ENCODE data around the gene ATP8B4.
"Not testable (repeated sequence)": the region's sequence is repeated elsewhere in the genome, so short reads cannot be mapped to it uniquely, and the experiment has no call there.

ATP8B4 gene

GRCh38 chr15:50017522-50017921 lies 101.5 kb downstream of the ATP8B4 start:
- DNase-seq (ENCODE audit: low spot score): peak; percentile 31

- DNase-seq (ENCODE audit: low spot score): no peak
These were observed 102.1 kb downstream of the ATP8B4 start for GRCh38 chr15:50016951-50017350.

GRCh38 chr15:50012790-50013189 lies 106.2 kb downstream of the ATP8B4 start:
- DNase-seq (ENCODE audit: low spot score): no peak

DNA sequence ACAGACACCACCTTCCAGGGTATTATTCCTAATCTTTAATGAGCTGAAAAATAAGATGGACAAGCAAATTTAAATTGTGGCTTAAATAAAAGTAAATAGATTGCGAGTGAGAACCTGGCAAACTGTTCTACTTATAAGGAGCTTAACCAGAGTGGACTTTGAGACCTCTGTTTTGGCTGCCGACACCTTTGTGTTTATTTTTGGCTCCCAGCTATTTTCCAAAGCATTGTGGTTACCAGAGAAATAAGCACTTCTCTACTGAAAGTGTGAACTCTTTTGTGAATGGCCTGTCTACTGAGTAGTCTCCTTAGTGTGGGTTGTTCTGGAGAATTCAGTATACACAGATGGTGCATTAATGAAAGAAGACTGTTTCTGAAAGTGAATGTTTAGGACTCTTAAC lies 109.4 kb downstream of the ATP8B4 start:
- no peak for DNase-seq (ENCODE audit: low spot score)

DNA sequence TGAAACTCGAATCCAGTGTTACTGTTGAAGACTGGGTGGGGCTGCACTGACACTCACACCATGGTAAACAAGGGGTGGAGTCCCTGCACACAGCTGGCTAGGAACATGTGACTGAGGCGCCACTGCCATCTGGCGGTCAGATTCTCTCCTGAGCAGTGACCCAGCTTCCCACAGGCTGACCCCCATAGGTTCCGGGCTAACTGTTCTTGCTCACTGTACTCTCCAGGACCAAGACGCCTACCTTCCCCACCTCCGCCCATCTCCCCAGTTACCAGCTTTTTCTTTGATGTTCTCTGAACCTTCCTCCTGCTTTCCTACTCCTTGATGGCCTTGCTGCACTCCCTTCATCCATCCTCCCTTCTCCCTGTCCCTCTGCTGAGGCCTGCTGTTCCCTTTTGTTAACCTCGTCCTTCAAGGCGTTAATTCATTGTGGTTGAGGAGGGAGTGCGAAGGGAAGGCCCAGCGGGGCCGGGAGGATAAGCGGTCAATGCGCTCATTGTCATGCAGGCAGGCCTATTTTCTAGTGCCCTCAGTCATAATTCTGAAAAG lies 115.2 kb downstream of the ATP8B4 start:
- peak; percentile 91 for DNase-seq (ENCODE audit: low spot score)

DNA sequence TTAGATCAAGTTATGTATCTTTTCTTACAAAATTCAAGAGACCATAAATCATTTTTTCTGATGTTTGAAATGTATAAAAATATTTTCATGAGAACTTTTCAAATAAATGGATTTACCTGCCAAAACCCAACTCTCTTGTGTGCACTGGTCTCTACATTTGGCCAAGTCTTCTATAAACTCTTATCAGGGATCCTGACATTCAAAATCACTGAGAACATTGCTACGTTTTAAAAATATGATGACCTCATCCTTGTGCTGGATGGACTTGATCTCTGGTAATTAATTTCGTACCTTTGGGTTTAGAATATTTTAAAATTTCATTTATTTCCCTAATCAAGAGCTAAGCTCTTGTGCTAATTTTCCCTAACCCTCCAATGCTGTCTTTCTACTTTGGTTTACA lies 127.4 kb downstream of the ATP8B4 start:
- no peak for DNase-seq (ENCODE audit: low spot score)

DNA sequence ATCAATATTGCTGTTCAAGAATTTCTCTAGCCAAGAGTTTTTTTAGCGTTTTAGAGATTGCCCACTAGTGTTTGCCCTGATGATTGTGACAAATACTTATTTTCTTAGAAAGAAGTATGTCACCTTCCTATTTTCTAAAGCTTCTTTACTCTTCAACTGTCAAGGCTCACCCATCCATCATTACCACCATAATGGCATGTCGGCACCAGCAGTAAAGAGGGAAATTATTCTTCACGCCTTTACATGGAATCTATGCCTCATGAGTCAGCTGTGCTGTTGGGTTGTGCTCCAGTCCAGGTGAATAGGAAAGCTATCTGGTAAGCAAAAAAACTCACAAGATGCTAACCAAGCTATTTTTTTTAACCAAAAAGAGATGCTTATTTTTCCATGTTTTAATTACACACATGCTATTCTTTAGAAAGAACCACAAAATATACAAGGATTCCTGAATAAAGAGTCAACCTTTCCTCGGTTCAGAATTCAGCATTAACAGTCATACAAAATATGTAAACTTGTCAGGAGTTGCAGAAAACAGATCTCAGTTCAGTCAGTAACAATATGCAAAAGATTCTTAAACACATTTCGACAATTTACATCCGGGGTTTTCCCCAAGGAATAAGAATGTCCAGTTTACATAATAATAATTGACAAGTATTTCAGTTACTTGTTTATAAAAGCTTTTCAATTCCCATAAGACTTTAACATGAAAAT lies 128.0 kb downstream of the ATP8B4 start:
- peak; percentile 24 for DNase-seq (ENCODE audit: low spot score)

DNA sequence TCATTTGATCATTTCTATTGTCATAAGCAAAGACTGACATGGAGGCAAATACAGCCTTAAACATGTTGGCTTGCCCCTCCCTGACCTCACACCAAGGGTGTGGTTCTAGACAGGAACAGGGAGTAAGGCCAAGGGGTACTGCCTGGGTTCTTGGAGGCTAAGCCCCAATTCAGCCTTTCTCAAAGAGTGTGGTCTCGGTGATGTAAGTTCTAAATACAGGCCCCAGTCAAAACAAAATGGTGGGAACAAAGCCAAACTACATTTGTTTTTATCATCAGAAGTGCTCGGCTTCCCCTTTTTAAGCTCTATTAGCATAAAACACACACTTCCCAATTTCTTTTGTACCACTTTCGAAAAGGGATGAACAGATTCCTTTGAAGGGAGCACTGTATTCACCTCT lies 129.5 kb downstream of the ATP8B4 start:
- no peak for DNase-seq (ENCODE audit: low spot score)

DNA sequence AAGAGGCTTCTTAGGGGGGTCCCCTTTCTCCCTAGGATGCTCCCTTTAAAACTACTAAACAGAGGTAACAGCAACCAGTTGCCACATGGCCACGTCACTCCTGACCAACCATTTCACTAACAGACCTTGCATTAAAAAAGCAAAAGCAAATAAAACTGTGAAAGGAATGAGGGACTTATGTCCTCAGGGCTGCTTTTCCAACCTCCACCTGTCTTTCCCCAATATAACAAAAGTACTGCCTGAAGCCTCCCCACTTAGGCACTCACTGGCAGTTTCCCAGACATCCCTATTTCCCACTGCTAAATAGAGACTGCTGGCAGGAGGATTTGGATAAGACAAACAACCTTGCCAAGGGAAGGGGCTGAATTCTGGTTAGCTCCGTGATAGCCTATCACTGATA lies 130.3 kb downstream of the ATP8B4 start:
- DNase-seq (ENCODE audit: low spot score): no peak

DNA sequence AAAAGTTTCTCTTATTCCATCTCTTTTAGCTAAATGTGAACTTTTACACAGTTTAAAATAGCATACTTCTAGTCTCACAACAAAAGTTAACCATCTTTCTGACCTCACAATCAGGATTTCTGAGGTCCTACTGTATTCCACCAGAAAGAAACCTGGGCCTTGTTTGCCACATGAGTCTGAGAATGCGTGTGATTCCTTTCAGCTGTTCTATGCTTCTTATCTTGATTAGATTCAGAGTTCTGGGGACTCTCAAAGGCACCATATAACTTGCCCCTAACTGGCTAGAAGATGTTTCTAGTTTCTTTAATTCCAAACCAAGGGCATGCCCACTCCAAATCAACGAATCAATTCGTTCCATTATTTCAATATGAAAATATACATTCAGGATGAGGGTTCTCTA lies 131.1 kb downstream of the ATP8B4 start:
- no peak for DNase-seq (ENCODE audit: low spot score)

DNA sequence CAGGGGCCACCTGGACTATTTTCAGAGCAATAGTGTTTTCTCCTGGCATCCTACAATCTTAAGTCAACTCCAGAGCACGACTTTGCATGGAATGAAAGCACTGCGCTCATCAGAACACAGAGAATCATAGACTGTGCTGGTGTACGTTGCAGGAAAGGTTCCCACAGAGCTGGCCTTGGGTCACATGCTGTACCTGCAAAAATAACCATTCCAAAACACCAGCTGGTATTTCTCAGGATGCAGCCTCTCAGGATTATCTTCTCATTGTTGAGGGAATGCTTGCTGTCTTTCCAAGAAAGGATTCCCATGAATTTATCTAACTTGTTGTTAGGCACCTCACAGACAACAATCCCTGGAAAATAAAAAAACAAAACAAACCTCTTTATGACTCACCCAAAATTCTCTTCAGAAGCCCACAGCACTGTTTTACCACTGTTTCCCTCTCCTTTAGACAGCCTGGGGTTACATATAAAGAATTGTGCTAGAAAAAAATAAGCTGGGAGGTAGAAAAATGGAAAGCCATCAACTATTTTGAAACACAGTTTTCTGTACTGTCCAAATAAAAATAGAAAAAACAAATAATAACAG lies 131.7 kb downstream of the ATP8B4 start:
- no peak for DNase-seq (ENCODE audit: low spot score)

DNA sequence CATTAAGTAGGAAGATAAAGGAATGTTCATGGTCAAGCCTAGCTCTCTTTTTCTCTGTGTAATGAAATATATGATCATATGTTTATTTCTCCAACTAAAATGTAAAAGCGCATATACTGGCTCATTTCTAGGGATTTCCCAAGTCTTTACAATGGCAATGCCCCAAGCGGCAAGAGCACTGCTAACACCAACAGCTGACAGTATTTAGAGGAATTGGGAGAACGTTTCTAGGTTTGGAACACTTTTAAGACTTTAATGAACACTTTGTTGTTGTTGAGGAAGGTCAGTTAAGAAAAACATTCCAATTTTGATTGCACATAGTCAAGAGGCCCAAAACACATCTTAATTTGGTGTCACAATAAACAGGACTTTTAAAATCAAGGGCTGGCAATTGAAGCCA lies 132.7 kb downstream of the ATP8B4 start:
- DNase-seq (ENCODE audit: low spot score): no peak

DNA sequence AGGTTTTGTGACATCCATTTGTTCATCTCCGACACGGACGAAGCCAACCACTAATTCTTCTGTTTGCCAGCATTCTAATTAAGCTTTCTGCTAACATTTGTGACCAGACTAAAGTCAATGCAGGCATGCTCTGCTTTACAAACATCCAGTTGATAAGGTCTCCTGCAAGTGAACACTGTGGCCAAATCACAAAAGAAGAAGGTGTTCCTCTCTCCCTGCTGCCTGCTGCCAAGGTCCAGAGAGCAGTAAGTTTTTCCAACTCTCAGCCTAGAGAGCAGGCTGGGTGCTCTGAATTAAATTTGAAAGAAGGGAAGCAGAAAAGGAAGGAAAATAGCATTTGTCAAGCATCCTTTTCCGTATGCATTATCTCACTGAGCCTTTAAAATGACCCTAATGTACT lies 133.6 kb downstream of the ATP8B4 start:
- no peak for DNase-seq (ENCODE audit: low spot score)

GRCh38 chr15:49984436-49984835 lies 134.6 kb downstream of the ATP8B4 start:
- no peak for DNase-seq (ENCODE audit: low spot score)

DNA sequence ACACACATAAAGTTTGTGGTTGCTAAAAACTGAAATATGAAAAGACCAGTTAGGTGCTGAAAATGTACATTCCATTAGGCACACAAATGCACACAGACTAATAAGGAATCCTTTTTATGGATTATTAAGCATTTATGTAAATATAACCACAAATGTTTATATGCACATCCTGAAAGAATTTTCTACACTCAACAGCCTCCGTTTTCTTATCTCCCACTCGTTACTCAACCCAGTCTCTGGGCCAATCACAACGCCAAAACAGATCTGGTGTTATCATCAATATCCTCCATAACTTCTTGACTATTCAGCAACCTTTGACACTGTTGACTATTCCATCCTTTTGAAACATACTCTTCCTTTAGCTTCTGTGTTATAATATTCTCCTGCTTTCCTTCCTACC lies 136.4 kb downstream of the ATP8B4 start:
- no peak for DNase-seq (ENCODE audit: low spot score)

- no peak for DNase-seq (ENCODE audit: low spot score)
These were observed 139.2 kb downstream of the ATP8B4 start for GRCh38 chr15:49979705-49980382.

DNA sequence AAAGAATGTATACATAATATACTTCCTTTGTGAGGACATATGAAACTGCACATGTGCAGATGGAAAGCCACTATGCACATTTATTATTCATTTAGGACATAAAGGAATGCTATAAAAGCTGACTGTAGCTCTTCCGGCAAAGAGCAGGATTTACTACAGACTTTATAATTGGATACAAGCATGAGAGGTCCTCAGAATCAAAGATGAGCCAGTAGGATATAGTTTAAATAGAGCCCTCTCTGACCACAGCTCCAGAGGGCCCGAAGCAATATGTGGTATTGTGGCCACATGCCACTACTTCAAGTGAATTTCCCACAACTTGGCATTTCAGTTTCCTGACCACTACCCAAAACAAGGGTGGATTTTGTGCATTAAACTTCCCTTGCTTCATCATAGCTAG lies 140.9 kb downstream of the ATP8B4 start:
- no peak for DNase-seq (ENCODE audit: low spot score)

GRCh38 chr15:49977306-49977705 lies 141.7 kb downstream of the ATP8B4 start:
- DNase-seq (ENCODE audit: low spot score): no peak

GRCh38 chr15:49964551-49964950 lies 154.5 kb downstream of the ATP8B4 start:
- no peak for DNase-seq (ENCODE audit: low spot score)

DNA sequence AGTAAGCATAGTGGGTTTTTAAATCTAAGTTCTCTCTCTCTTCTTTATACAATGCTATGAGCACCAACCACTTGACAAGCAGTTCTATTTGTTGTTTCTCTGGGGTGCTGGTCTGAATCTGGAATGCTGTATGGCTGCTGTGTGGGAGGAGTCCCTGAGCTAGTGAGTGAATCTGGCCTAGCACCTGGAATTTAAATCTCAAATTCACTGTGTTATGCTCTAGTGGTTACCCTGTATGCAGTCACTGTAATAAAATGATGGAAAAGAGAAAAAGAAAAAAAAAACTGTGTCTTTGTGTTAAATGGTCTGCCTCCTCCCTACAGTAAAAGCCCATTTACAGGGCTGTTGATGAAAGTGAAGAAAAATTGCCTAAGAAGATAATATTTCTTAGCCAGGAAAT lies 155.0 kb downstream of the ATP8B4 start:
- peak; percentile 5 for DNase-seq (ENCODE audit: low spot score)

DNA sequence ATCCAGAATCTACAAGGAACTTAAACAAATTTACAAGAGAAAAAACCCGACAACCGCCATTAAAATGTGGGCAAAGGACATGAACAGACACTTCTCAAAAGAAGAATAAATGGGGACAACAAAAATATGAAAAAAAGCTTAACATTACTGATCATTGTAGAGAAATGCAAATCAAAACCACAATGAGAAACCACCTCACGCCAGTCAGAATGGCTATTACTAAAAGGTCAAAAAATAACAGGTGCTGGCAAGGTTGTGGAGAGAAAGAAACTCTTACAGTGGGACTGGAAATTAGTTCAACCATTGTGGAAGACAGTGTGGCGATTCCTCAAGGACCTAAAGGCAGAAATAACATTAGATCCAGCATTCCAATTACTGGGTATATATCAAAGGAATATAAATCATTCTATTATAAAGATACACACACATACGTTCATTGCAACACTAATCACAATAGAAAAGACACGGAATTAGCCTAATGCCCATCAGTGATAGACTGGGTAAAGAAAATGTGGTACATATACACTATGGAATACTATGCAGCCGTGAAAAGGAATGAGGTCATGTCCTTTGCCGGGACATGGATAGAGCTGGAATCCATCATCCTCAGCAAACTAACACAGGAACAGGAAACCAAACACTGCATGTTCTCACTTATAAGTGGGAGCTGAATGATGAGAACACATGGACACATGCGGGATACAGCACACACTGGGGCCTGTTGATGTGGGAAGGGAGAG lies 155.8 kb downstream of the ATP8B4 start:
- not testable (repeated sequence) for DNase-seq (ENCODE audit: low spot score)

DNA sequence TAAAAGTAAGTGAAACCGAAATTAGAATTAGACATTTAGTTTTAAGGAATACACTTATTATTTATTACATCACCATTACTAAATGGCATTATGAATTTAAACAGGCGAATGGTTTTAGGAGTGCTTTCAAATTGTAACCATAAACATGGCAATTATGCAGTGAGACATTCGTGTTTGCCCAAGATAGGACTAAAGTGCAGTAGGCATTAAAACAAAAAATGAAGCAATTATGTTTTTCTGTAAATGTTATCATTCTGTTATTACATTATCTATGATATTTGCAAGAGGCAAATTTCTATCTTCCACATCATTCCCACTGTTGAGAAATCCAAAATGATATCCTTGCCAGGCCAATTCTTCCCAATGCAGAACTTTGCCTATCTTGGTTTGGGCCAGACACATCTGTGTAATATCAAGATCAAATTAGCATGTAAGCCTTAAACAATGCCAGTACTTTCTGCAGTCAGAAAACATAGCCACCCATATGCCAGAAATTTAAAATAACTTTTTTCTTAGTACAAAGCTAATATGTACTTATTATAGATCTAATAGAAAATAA lies 156.9 kb downstream of the ATP8B4 start:
- DNase-seq (ENCODE audit: low spot score): peak; percentile 20

All from GM03348 (cell line).